GM18873 (cell line): ENCODE measurements around the gene ZDHHC4.
"Not testable (repeated sequence)": the region's sequence is repeated elsewhere in the genome, so short reads cannot be mapped to it uniquely, and the experiment has no call there.

Experiments used
- ATAC-seq: cut with Tn5 transposase; IDR thresholded peaks from one replicate; pipeline ENCODE4 v1.9.1; 2021; ENCODE audit warnings: mild to moderate bottlenecking, moderate library complexity, moderate number of reproducible peaks; ENCODE audit not compliant: unreplicated experiment, low FRiP score

ZDHHC4 gene

GRCh38 chr7:6559896-6560295 is 17.4 kb upstream of the ZDHHC4 start:
- ATAC-seq, result no peak

GRCh38 chr7:6562106-6562505 is 15.1 kb upstream of the ZDHHC4 start:
- ATAC-seq, result no peak

GRCh38 chr7:6563936-6564770 is 13.1 kb upstream of the ZDHHC4 start:
- no peak for ATAC-seq

- ATAC-seq, result no peak
These were observed 11.6 kb upstream of the ZDHHC4 start for GRCh38 chr7:6565655-6566054.

- no peak for ATAC-seq
These were observed 9.4 kb upstream of the ZDHHC4 start for GRCh38 chr7:6567886-6568285.

- no peak for ATAC-seq
These were observed 6.0 kb upstream of the ZDHHC4 start for GRCh38 chr7:6571160-6571779.

- ATAC-seq, result no peak
These were observed 1.8 kb upstream of the ZDHHC4 start for GRCh38 chr7:6575281-6576023.

- ATAC-seq, result no peak
These were observed 1.0 kb upstream of the ZDHHC4 start for GRCh38 chr7:6576024-6576866.

- not testable (repeated sequence) for ATAC-seq
These were observed 336 bp upstream of the ZDHHC4 start for GRCh38 chr7:6576867-6577368.

- no peak for ATAC-seq
These were observed 1.1 kb downstream of the ZDHHC4 start for GRCh38 chr7:6578114-6579084.

GRCh38 chr7:6579446-6579845 is 2.2 kb downstream of the ZDHHC4 start:
- no peak for ATAC-seq

GRCh38 chr7:6585746-6586432 is 8.6 kb downstream of the ZDHHC4 start:
- not testable (repeated sequence) for ATAC-seq

- ATAC-seq, result no peak
These were observed 11.3 kb downstream of the ZDHHC4 start for GRCh38 chr7:6588566-6588965.

- ATAC-seq, result no peak
These were observed 12.0 kb downstream of the ZDHHC4 start for GRCh38 chr7:6589151-6589828.

- peak; percentile 67 for ATAC-seq
These were observed 12.8 kb downstream of the ZDHHC4 start, which contains the start of gene INTS15 for GRCh38 chr7:6589829-6590644. INTS15 (plus strand) TSS chr7:6590021; CDS start chr7:6590284, 263 bp downstream.

GRCh38 chr7:6590645-6591110 is 13.4 kb downstream of the ZDHHC4 start:
- ATAC-seq, result peak; percentile 26

GRCh38 chr7:6600093-6600492 is 22.8 kb downstream of the ZDHHC4 start:
- no peak for ATAC-seq
